Suppressor macrophage (primary cell): ENCODE data around the gene PRRT4.

Experiments
- DNase-seq, 4 experiments: peaks; one replicate each; pipeline ENCODE4 v3.0.0-alpha.2; 2020 to 2022

Gene PRRT4

GRCh38 chr7:128374041-128374440 is 12.6 kb upstream of the PRRT4 start:
- no peak for DNase-seq

- DNase-seq: peak in 1 of 4 experiments; percentile 15
Measured at GRCh38 chr7:128373606-128374005, 12.1 kb upstream of the PRRT4 start.

GRCh38 chr7:128370491-128370890 is 9.0 kb upstream of the PRRT4 start:
- no peak for DNase-seq

- no peak for DNase-seq
Measured at GRCh38 chr7:128366986-128367385, 5.5 kb upstream of the PRRT4 start.

GRCh38 chr7:128366300-128366699 is 4.8 kb upstream of the PRRT4 start:
- no peak for DNase-seq

- no peak for DNase-seq
Measured at GRCh38 chr7:128365432-128365831, 3.9 kb upstream of the PRRT4 start.

GRCh38 chr7:128364166-128364870 is 2.8 kb upstream of the PRRT4 start:
- no peak for DNase-seq

- no peak for DNase-seq
Measured at GRCh38 chr7:128363261-128363721, 1.8 kb upstream of the PRRT4 start.

- DNase-seq: no peak
Measured at GRCh38 chr7:128362670-128363069, 1.2 kb upstream of the PRRT4 start.

GRCh38 chr7:128360359-128360678 is 1.2 kb downstream of the PRRT4 start:
- DNase-seq: peak in 1 of 4 experiments; percentile 23

GRCh38 chr7:128359939-128360338 is 1.6 kb downstream of the PRRT4 start:
- no peak for DNase-seq

- no peak for DNase-seq
Measured at GRCh38 chr7:128359336-128359735, 2.2 kb downstream of the PRRT4 start.

- DNase-seq: peak in 3 of 4 experiments; percentile 27 to 53 (median 50)
Measured at GRCh38 chr7:128358233-128358632, 3.3 kb downstream of the PRRT4 start.

- DNase-seq: no peak
Measured at GRCh38 chr7:128357217-128357613, 4.3 kb downstream of the PRRT4 start.

- no peak for DNase-seq
Measured at GRCh38 chr7:128356546-128357216, 4.8 kb downstream of the PRRT4 start.

GRCh38 chr7:128353610-128354009 is 7.9 kb downstream of the PRRT4 start:
- no peak for DNase-seq

- DNase-seq: no peak
Measured at GRCh38 chr7:128353189-128353588, 8.3 kb downstream of the PRRT4 start.

- no peak for DNase-seq
Measured at GRCh38 chr7:128352636-128353035, 8.9 kb downstream of the PRRT4 start.

- DNase-seq: peak; percentile 70 to 85 (median 76)
Measured at GRCh38 chr7:128352153-128352537, 9.3 kb downstream of the PRRT4 start.

GRCh38 chr7:128351296-128352152 is 10.0 kb downstream of the PRRT4 start:
- DNase-seq: peak in 3 of 4 experiments; percentile 13 to 46 (median 28)

- DNase-seq: no peak
Measured at GRCh38 chr7:128350708-128351295, 10.7 kb downstream of the PRRT4 start.

GRCh38 chr7:128349466-128349825 is 12.0 kb downstream of the PRRT4 start:
- DNase-seq: no peak

- peak; percentile 75 to 82 (median 77) for DNase-seq
Measured at GRCh38 chr7:128347647-128348097, 13.8 kb downstream of the PRRT4 start.
